Nephron progenitor cell (in vitro differentiated cells): ENCODE measurements around the gene DHRSX.

Experiments
- DNase-seq: peaks from one replicate; pipeline ENCODE4 v3.0.0; 2021
- H3K27ac Mint-ChIP-seq: 2 replicates; pipeline ENCODE4 v1.8.0; 2021; ENCODE audit warnings: mild to moderate bottlenecking, moderate library complexity, mixed read lengths
- H3K27me3 Mint-ChIP-seq: 2 replicates; pipeline ENCODE4 v1.8.0; 2021; ENCODE audit warnings: mild to moderate bottlenecking, low read depth, mixed read lengths; ENCODE audit not compliant: poor library complexity
- H3K36me3 Mint-ChIP-seq: 2 replicates; pipeline ENCODE4 v1.8.0; 2021; ENCODE audit warnings: low read depth, mixed read lengths
- H3K4me1 Mint-ChIP-seq: 2 replicates; pipeline ENCODE4 v1.8.0; 2021; ENCODE audit warnings: mixed read lengths
- H3K4me3 Mint-ChIP-seq: 2 replicates; pipeline ENCODE4 v1.8.0; 2021; ENCODE audit warnings: mild to moderate bottlenecking, moderate library complexity, mixed read lengths
- H3K9me3 Mint-ChIP-seq: 2 replicates; pipeline ENCODE4 v1.8.0; 2021; ENCODE audit warnings: mild to moderate bottlenecking, moderate library complexity, mixed read lengths
- CTCF ChIP-seq: fragments of 200-600 bp; sonication (generic); IDR thresholded peaks from 2 replicates; pipeline ENCODE4 v1.5.0; 2021; ENCODE audit warnings: antibody characterized with exemption

DHRSX gene

GRCh38 chrX:2345562-2345961 is 155.2 kb downstream of the DHRSX start:
- TF ChIP-seq CTCF, result no peak
- peaks cover 75% of the 10 kb centered on the region for H3K36me3 Mint-ChIP-seq

GRCh38 chrX:2343413-2343812 is 157.4 kb downstream of the DHRSX start:
- Mint-ChIP-seq H3K4me1 (peaks cover 4% of the 10 kb centered on the region), H3K27me3 (no peaks in the 10 kb centered on the region), H3K36me3 (peaks cover 85% of the 10 kb centered on the region), H3K27ac (no peak overlapping the region), H3K9me3 (peaks cover 59% of the 10 kb centered on the region), H3K4me3 (no peak overlapping the region)
- no peak for TF ChIP-seq CTCF
- DNase-seq, result no peak

More at GRCh38 chrX:2345562-2345961, 155.2 kb downstream of the DHRSX start:
- no peak overlapping the region for H3K4me3 Mint-ChIP-seq
- no peak for DNase-seq
- H3K9me3 Mint-ChIP-seq, result peaks cover 48% of the 10 kb centered on the region
- no peaks in the 10 kb centered on the region for H3K27me3 Mint-ChIP-seq
- no peak overlapping the region for H3K27ac Mint-ChIP-seq
- no peaks in the 10 kb centered on the region for H3K4me1 Mint-ChIP-seq

GRCh38 chrX:2342874-2343273 is 157.9 kb downstream of the DHRSX start:
- peak overlapping the region; percentile 31 for H3K27ac Mint-ChIP-seq
- H3K9me3 Mint-ChIP-seq, result peaks cover 61% of the 10 kb centered on the region
- H3K4me3 Mint-ChIP-seq, result no peak overlapping the region
- DNase-seq, result no peak
- peaks cover 5% of the 10 kb centered on the region for H3K4me1 Mint-ChIP-seq
- no peak for TF ChIP-seq CTCF
- H3K27me3 Mint-ChIP-seq, result no peaks in the 10 kb centered on the region
- peaks cover 88% of the 10 kb centered on the region for H3K36me3 Mint-ChIP-seq

- H3K27ac Mint-ChIP-seq, result no peak overlapping the region
- H3K4me3 Mint-ChIP-seq, result no peak overlapping the region
Measured at GRCh38 chrX:2342281-2342688, 158.5 kb downstream of the DHRSX start.

GRCh38 chrX:2340991-2341390 is 159.8 kb downstream of the DHRSX start:
- peaks cover 60% of the 10 kb centered on the region for H3K9me3 Mint-ChIP-seq
- H3K4me1 Mint-ChIP-seq, result peaks cover 5% of the 10 kb centered on the region
- H3K27me3 Mint-ChIP-seq, result no peaks in the 10 kb centered on the region
- no peak overlapping the region for H3K4me3 Mint-ChIP-seq
- no peak for DNase-seq
- H3K36me3 Mint-ChIP-seq, result peaks cover 87% of the 10 kb centered on the region
- H3K27ac Mint-ChIP-seq, result no peak overlapping the region
- no peak for TF ChIP-seq CTCF

More at GRCh38 chrX:2342281-2342688, 158.5 kb downstream of the DHRSX start:
- DNase-seq, result no peak
- no peak for TF ChIP-seq CTCF
- no peaks in the 10 kb centered on the region for H3K27me3 Mint-ChIP-seq
- H3K9me3 Mint-ChIP-seq, result peaks cover 65% of the 10 kb centered on the region
- H3K36me3 Mint-ChIP-seq, result peaks cover 94% of the 10 kb centered on the region
- H3K4me1 Mint-ChIP-seq, result peaks cover 5% of the 10 kb centered on the region

- no peak for DNase-seq
- Mint-ChIP-seq H3K4me3 (no peak overlapping the region), H3K27ac (no peak overlapping the region), H3K4me1 (peaks cover 5% of the 10 kb centered on the region), H3K9me3 (peaks cover 35% of the 10 kb centered on the region), H3K27me3 (no peaks in the 10 kb centered on the region), H3K36me3 (peaks cover 52% of the 10 kb centered on the region)
- TF ChIP-seq CTCF, result no peak
Measured at GRCh38 chrX:2336181-2336580, 164.6 kb downstream of the DHRSX start.
